ENCODE results near the gene RIT2. TPM values are rescaled to one million over a fixed set of nuclear protein-coding genes. Genes with fewer than 3 reads are reported as not detected.
A peak's percentile ranks its signal among the peaks of the same experiment; 100 is the strongest.

Gene RIT2
- total RNA-seq, 1 donor from 2014 or later, result not detected

DNA sequence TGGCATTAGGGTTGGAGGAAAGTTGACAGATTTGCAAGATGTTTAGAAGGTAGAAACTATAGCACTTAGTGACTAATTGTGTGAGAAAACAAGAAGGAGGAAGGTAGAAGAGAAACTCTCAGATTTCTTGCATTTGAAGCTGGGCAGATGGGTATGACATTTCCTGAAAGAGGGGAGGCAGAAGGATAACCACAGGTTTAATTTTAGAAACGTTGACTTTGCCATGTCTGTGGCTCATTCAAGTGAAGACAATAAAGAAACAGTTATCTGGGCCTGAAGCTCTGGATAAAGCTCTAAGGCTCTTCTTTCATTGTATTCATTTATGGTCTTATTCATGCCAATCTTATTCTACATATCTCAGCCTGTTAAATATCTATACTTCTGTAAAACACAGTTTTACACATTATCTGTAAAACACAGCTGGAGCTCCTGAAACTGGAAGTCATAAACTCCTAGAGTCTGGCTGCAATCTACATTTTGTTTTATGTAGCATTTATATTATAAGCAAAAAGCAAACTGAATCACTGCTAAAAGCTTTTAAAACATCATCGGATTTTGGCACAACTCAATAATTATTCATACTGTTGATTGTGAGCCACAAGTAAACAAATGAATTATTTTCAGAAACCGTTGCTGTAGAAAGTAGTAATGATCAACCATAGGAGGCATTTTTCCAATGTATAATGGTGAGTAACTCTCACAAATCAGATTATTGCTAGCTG is 138.5 kb downstream of the RIT2 start:
- Histone ChIP-seq H2AFZ (replicated peaks) (no peak overlapping the region), H3K4me2 (no peak overlapping the region), H3K9me3 (ENCODE audit: low read depth) (no peaks in the 10 kb centered on the region), H3K4me1 (peaks cover 18% of the 10 kb centered on the region), H3K4me3 (no peak overlapping the region), H3K9ac (no peak overlapping the region), H3F3A (ENCODE audit: low read depth) (peaks cover 10% of the 10 kb centered on the region), H3K27me3 (no peaks in the 10 kb centered on the region), H3K27ac (no peak overlapping the region), H3K36me3 (no peaks in the 10 kb centered on the region), H3K79me2 (ENCODE audit: low read depth) (no peaks in the 10 kb centered on the region), H4K20me1 (ENCODE audit: low read depth) (no peaks in the 10 kb centered on the region)
- Mint-ChIP-seq H3K27ac (peak overlapping the region; percentile 24), H3K9me3 (peaks cover 9% of the 10 kb centered on the region), H3K36me3 (peaks cover 11% of the 10 kb centered on the region), H3K4me3 (no peak overlapping the region), H3K4me1 (peaks cover 40% of the 10 kb centered on the region), H3K27me3 (ENCODE audit: insufficient read depth, low read depth) (peaks cover 3% of the 10 kb centered on the region)
- no peak for TF ChIP-seq EZH2phosphoT487 (IDR thresholded peaks at IDR 0.05)
- TF ChIP-seq, protein P1, sequence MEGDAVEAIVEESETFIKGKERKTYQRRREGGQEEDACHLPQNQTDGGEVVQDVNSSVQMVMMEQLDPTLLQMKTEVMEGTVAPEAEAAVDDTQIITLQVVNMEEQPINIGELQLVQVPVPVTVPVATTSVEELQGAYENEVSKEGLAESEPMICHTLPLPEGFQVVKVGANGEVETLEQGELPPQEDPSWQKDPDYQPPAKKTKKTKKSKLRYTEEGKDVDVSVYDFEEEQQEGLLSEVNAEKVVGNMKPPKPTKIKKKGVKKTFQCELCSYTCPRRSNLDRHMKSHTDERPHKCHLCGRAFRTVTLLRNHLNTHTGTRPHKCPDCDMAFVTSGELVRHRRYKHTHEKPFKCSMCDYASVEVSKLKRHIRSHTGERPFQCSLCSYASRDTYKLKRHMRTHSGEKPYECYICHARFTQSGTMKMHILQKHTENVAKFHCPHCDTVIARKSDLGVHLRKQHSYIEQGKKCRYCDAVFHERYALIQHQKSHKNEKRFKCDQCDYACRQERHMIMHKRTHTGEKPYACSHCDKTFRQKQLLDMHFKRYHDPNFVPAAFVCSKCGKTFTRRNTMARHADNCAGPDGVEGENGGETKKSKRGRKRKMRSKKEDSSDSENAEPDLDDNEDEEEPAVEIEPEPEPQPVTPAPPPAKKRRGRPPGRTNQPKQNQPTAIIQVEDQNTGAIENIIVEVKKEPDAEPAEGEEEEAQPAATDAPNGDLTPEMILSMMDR (IDR thresholded peaks at IDR 0.05), result no peak
- TF ChIP-seq EZH2 (IDR thresholded peaks at IDR 0.05), result no peak
- no peak for DNase-seq (ENCODE audit: low spot score)

DNA sequence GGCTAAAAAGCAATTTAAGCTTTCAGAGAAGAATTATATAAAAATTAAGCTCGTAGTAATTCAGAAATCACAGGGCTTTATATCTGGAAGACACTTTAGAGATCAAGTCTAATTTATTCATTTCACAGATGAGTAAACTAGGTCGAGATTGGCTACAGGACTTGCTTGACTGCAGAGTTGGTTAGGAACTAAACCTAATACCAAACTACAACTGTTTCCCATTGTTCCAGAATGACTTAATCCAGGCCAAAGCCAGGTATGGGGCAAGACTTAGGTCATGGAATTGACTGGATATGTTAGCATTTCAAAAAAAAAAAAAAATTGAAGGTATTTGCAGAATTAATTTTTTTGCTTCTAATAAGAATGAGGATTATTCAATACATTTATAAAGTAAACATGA is 146.1 kb downstream of the RIT2 start:
- no peaks in the 10 kb centered on the region for H3K9me3 ChIP-seq (ENCODE audit: low read depth)

DNA sequence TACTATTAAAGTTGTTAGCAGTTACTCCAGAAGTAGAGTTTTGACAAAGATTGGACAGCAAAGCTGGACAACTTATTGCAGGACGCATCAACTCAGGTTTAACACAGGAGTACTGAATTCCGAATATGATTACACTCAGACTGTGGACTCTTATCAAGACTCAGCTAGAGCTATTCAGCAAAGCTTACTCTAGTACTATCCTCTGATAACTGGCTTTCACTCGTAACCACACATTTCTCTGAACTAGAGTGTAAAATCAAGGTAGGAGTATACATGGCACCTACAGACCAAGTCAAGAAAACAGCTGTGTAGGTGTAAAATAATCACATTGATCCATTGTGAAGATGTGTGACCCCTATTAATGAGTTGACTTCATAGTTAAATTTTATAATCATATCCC is 154.2 kb downstream of the RIT2 start:
- no peak overlapping the region for H3K27ac Mint-ChIP-seq
- no peaks in the 10 kb centered on the region for H3K36me3 Mint-ChIP-seq
- Histone ChIP-seq H3K4me1 (no peaks in the 10 kb centered on the region), H3K9me3 (ENCODE audit: low read depth) (no peaks in the 10 kb centered on the region), H3K79me2 (ENCODE audit: low read depth) (no peaks in the 10 kb centered on the region), H2AFZ (replicated peaks) (no peak overlapping the region), H3K9ac (no peak overlapping the region), H3K27ac (no peak overlapping the region), H4K20me1 (ENCODE audit: low read depth) (no peaks in the 10 kb centered on the region), H3K4me3 (no peak overlapping the region), H3K27me3 (no peaks in the 10 kb centered on the region), H3F3A (ENCODE audit: low read depth) (no peaks in the 10 kb centered on the region), H3K4me2 (no peak overlapping the region), H3K36me3 (no peaks in the 10 kb centered on the region)
- TF ChIP-seq, protein P1 (IDR thresholded peaks at IDR 0.05), result no peak
- TF ChIP-seq EZH2phosphoT487 (IDR thresholded peaks at IDR 0.05), result no peak
- no peak for TF ChIP-seq EZH2 (IDR thresholded peaks at IDR 0.05)
- H3K4me3 Mint-ChIP-seq, result no peak overlapping the region
- peaks cover 3% of the 10 kb centered on the region for H3K27me3 Mint-ChIP-seq (ENCODE audit: insufficient read depth, low read depth)
- H3K4me1 Mint-ChIP-seq, result no peaks in the 10 kb centered on the region
- DNase-seq (ENCODE audit: low spot score), result no peak
- H3K9me3 Mint-ChIP-seq, result no peaks in the 10 kb centered on the region

More for the DNA sequence above, 146.1 kb downstream of the RIT2 start:
- H3K36me3 Mint-ChIP-seq, result peaks cover 3% of the 10 kb centered on the region
- no peaks in the 10 kb centered on the region for H3K36me3 ChIP-seq
- H2AFZ ChIP-seq (replicated peaks), result no peak overlapping the region
- H3K79me2 ChIP-seq (ENCODE audit: low read depth), result no peaks in the 10 kb centered on the region
- no peak overlapping the region for H3K4me3 ChIP-seq
- no peak overlapping the region for H3K4me3 Mint-ChIP-seq
- H3K4me1 ChIP-seq, result no peaks in the 10 kb centered on the region
- H3F3A ChIP-seq (ENCODE audit: low read depth), result no peaks in the 10 kb centered on the region
- H3K27ac ChIP-seq, result no peak overlapping the region
- no peaks in the 10 kb centered on the region for H3K27me3 Mint-ChIP-seq (ENCODE audit: insufficient read depth, low read depth)
- no peak overlapping the region for H3K4me2 ChIP-seq
- no peak overlapping the region for H3K27ac Mint-ChIP-seq
- no peaks in the 10 kb centered on the region for H3K4me1 Mint-ChIP-seq
- DNase-seq (ENCODE audit: low spot score), result no peak
- peaks cover 2% of the 10 kb centered on the region for H3K9me3 Mint-ChIP-seq
- H4K20me1 ChIP-seq (ENCODE audit: low read depth), result no peaks in the 10 kb centered on the region
- no peak overlapping the region for H3K9ac ChIP-seq
- H3K27me3 ChIP-seq, result no peaks in the 10 kb centered on the region
- TF ChIP-seq, protein P1 (IDR thresholded peaks at IDR 0.05), result no peak
- TF ChIP-seq EZH2phosphoT487 (IDR thresholded peaks at IDR 0.05) (no peak), EZH2 (IDR thresholded peaks at IDR 0.05) (no peak)
